ENCODE results near the gene ASAP2. TPM values are rescaled to one million over a fixed set of nuclear protein-coding genes. Genes with fewer than 3 reads are reported as not detected.

The ASAP2 gene
- total RNA-seq, 1 experiment from 2014 or later, result 25.2 TPM

DNA sequence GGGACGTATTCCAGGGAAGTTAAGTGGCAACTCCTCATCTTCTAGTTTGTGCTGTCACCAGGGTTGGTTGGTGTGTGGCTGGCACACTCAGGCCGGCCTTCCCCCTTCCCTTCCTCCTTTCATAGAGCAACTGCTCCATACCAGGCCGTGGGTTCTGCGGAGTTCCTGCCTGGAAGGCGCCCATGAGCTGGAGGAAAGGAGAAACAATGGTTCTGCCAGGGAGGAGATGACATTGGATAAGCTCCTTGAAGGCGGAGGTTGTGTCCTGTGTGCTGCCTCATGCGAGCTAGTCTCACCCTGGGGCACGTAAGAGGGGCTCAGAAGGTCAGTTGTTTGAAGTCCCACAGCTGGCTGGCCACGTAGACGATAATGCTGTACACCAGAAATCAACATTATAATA is 19.2 kb downstream of the ASAP2 start:
- intact Hi-C loops (cut with micrococcal nuclease), result no loop called here
- H3F3A ChIP-seq (ENCODE audit: low read length, unreplicated experiment), result no peaks in the 10 kb centered on the region
- no peak overlapping the region for H2AFZ ChIP-seq (ENCODE audit: low read length)
- peaks cover 20% of the 10 kb centered on the region for H4K20me1 ChIP-seq (ENCODE audit: low read length)
- ChIA-PET POLR2A (ENCODE audit: unreplicated experiment) (no interaction called here), CTCF (no interaction called here)
- DNase-seq (no peak), ATAC-seq (no peak)
- no peak overlapping the region for H3K27ac ChIP-seq (ENCODE audit: low read length)
- no TSS peak for BruUV-seq (replicated peaks)
- H3K79me2 ChIP-seq (ENCODE audit: low read length), result peaks cover 100% of the 10 kb centered on the region
- no peak overlapping the region for H3K4me3 ChIP-seq (ENCODE audit: low read length)
- H3K36me3 ChIP-seq (ENCODE audit: low read depth, low read length), result 0 out of 2 replicates have a peak, but pooled peaks cover 5% of the 10 kb centered on the region
- H3K9me2 ChIP-seq (replicated peaks; ENCODE audit: low read length), result no peaks in the 10 kb centered on the region
- no peak overlapping the region for H3K9ac ChIP-seq (ENCODE audit: low read length)
- H3K27me3 ChIP-seq (ENCODE audit: low read length), result no peaks in the 10 kb centered on the region
- peaks cover 24% of the 10 kb centered on the region for H3K4me1 ChIP-seq (ENCODE audit: insufficient read depth, low read length)
- H3K9me3 ChIP-seq (ENCODE audit: low read length), result no peaks in the 10 kb centered on the region
- no peak overlapping the region for H3K4me2 ChIP-seq (ENCODE audit: low read length)
- TF ChIP-seq EZH2phosphoT487 (IDR thresholded peaks at IDR 0.05; ENCODE audit: borderline replicate concordance, low read length), result no peak
- TF ChIP-seq EZH2 (IDR thresholded peaks at IDR 0.05; ENCODE audit: low read length, unreplicated experiment), result no peak
- no peak for TF ChIP-seq CTCF (conservative IDR thresholded peaks at IDR 0.05; ENCODE audit: low read depth, low read length)

- no peak overlapping the region for H3K4me2 ChIP-seq (ENCODE audit: low read length)
- BruUV-seq (replicated peaks), result no TSS peak
- H3K27me3 ChIP-seq (ENCODE audit: low read length), result no peaks in the 10 kb centered on the region
- H3K4me1 ChIP-seq (ENCODE audit: insufficient read depth, low read length), result peaks cover 33% of the 10 kb centered on the region
- intact Hi-C loops (cut with micrococcal nuclease), result no loop called here
- no peak overlapping the region for H2AFZ ChIP-seq (ENCODE audit: low read length)
- H4K20me1 ChIP-seq (ENCODE audit: low read length), result peaks cover 18% of the 10 kb centered on the region
- CTCF ChIA-PET, result no interaction called here
- H3F3A ChIP-seq (ENCODE audit: low read length, unreplicated experiment), result no peaks in the 10 kb centered on the region
- no peak overlapping the region for H3K4me3 ChIP-seq (ENCODE audit: low read length)
- no peaks in the 10 kb centered on the region for H3K9me3 ChIP-seq (ENCODE audit: low read length)
- H3K9me2 ChIP-seq (replicated peaks; ENCODE audit: low read length), result no peaks in the 10 kb centered on the region
- no peak for ATAC-seq
- POLR2A ChIA-PET (ENCODE audit: unreplicated experiment), result no interaction called here
- DNase-seq, result no peak
- H3K9ac ChIP-seq (ENCODE audit: low read length), result no peak overlapping the region
- H3K27ac ChIP-seq (ENCODE audit: low read length), result no peak overlapping the region
- peaks cover 100% of the 10 kb centered on the region for H3K79me2 ChIP-seq (ENCODE audit: low read length)
- no peak for TF ChIP-seq CTCF (conservative IDR thresholded peaks at IDR 0.05; ENCODE audit: low read depth, low read length)
- no peak for TF ChIP-seq EZH2 (IDR thresholded peaks at IDR 0.05; ENCODE audit: low read length, unreplicated experiment)
- TF ChIP-seq EZH2phosphoT487 (IDR thresholded peaks at IDR 0.05; ENCODE audit: borderline replicate concordance, low read length), result no peak
- H3K36me3 ChIP-seq (ENCODE audit: low read depth, low read length), result 0 out of 2 replicates have a peak, but pooled peaks cover 5% of the 10 kb centered on the region
Measured at GRCh38 chr2:9226458-9227380, 20.1 kb downstream of the ASAP2 start.
